Prostate gland (tissue), 2 donors: ENCODE data around the gene ATOSB.

ENCODE experiments used
- CTCF ChIP-seq, 4 experiments: fragments of 200-600 bp in 2 of 4; fragments of 450-650 bp in 2 of 4; sonication (generic) in 2 of 4; IDR thresholded peaks; 1 replicate in 3 of 4; 2 replicates in 1 of 4; pipeline ENCODE4 v1.5.1; 2016 to 2019; ENCODE audit warnings: antibody characterized with exemption in 4 of 4, mild to moderate bottlenecking in 2 of 4, moderate library complexity in 2 of 4
- POLR2A ChIP-seq: fragments of 450-650 bp; IDR thresholded peaks from one replicate; pipeline ENCODE4 v1.6.1; 2016; ENCODE audit warnings: antibody characterized with exemption, mild to moderate bottlenecking

- TF ChIP-seq CTCF (IDR thresholded peaks at IDR 0.05) (no peak), POLR2A (no peak)
Measured at GRCh38 chr9:35106343-35106730, 9.3 kb downstream of the ATOSB start.
